ENCODE measurements around the gene BMP8A. TPM values are rescaled to one million over a fixed set of nuclear protein-coding genes. Genes with fewer than 3 reads are reported as not detected.

BMP8A gene
- total and polyA plus RNA-seq, 2 of the 8 experiments (the other 6 are each of a cell fraction or from before 2014, with no cell fraction given): 0.38 to 0.43 TPM

DNA sequence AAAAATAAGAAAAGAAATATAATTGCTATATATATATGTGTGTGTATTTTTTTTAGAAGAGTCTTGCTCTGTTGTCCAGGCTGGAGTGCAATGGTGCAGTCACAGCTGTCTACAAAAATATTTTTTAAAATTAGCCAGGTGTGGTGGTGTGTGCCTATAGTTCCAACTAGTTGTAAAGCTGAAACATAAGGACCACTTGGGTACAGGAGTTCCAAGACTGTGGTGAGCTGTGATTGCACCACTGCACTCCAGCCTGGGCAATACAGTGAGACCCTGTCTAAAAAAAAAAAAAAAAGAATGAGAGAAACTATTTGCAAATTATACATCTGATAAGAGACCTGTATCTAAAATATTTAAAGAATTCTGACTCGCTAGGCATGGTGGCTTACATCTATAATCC lies 42.0 kb downstream of the BMP8A start:
- no peaks in the 10 kb centered on the region for H4K20me1 ChIP-seq (replicated peaks in 1 of 2; ENCODE audit: control insufficient read depth in 1 of 2, insufficient read depth in 2 of 2, low read length in 2 of 2)
- H3K9me3 ChIP-seq (ENCODE audit: insufficient read depth in 2 of 2, low read depth in 1 of 2, low read length in 1 of 2): no peaks in the 10 kb centered on the region
- no peak overlapping the region for H4K91ac ChIP-seq (replicated peaks; ENCODE audit: insufficient read length, low read length)
- no peak overlapping the region for H3K23ac ChIP-seq (ENCODE audit: insufficient read length)
- no peak overlapping the region for H3K4ac ChIP-seq (replicated peaks; ENCODE audit: insufficient read length, low read depth, low read length)
- H3K36me3 ChIP-seq (ENCODE audit: control insufficient read depth in 2 of 4, insufficient read depth in 4 of 4, low read length in 3 of 4): peaks cover 0 to 3% (median 0%) of the 10 kb centered on the region in 4 experiments; a peak in 1 of 8 replicates
- no peaks in the 10 kb centered on the region for H3K27me3 ChIP-seq (replicated peaks in 1 of 4; ENCODE audit: control insufficient read depth in 3 of 4, extremely low read depth in 1 of 4, insufficient read depth in 3 of 4, low read length in 3 of 4)
- H2AK5ac ChIP-seq (ENCODE audit: low read depth, low read length): no peak overlapping the region
- H3K4me3 ChIP-seq (ENCODE audit: extremely low read depth in 1 of 4, insufficient read depth in 2 of 4, low read depth in 3 of 4, low read length in 4 of 4): no peak overlapping the region
- no peaks in the 10 kb centered on the region for H3K79me1 ChIP-seq (ENCODE audit: low read depth, low read length)
- no peak overlapping the region for H3K27ac ChIP-seq (ENCODE audit: low read depth, low read length)
- FAIRE-seq: no peak
- H2BK20ac ChIP-seq (ENCODE audit: low read length): no peak overlapping the region
- no peak overlapping the region for H2BK5ac ChIP-seq (ENCODE audit: low read depth, low read length)
- no peak overlapping the region for H4K5ac ChIP-seq (ENCODE audit: insufficient read length, low read depth, low read length)
- no peak overlapping the region for H2BK12ac ChIP-seq (ENCODE audit: low read depth, low read length)
- H3K23me2 ChIP-seq (ENCODE audit: low read depth, low read length): no peaks in the 10 kb centered on the region
- no peak overlapping the region for H3K14ac ChIP-seq (ENCODE audit: insufficient read length)
- ChIA-PET POLR2A (ENCODE audit: partially characterized antibody) (interaction anchor here (1.3 kb wide), 1 partner anchor 39 kb away, joined by 3 read pairs; no protein-coding TSS in a partner anchor), CTCF (ENCODE audit: partially characterized antibody) (no interaction called here)
- no peak overlapping the region for H2BK15ac ChIP-seq (ENCODE audit: low read length)
- no peak overlapping the region for H2BK120ac ChIP-seq (replicated peaks; ENCODE audit: low read depth, low read length)
- 100% methylated on average over 1 of the region's 1 CpG; no CpG with 5 or more reads in 1 of the 2 experiments for WGBS, 2 experiments (ENCODE audit: extremely low coverage in 1 of 2, insufficient coverage in 1 of 2, insufficient read length in 1 of 2, insufficient replicate concordance in 2 of 2, low coverage in 1 of 2, low lambda C conversion rate in 2 of 2, missing lambda C conversion rate in 1 of 2)
- no peaks in the 10 kb centered on the region for H3K4me1 ChIP-seq (replicated peaks in 1 of 4; ENCODE audit: control insufficient read depth in 3 of 4, insufficient read depth in 4 of 4, low read length in 3 of 4)
- H4K8ac ChIP-seq (ENCODE audit: extremely low read depth, insufficient read depth, low read length): no peak overlapping the region
- H3K56ac ChIP-seq (replicated peaks; ENCODE audit: insufficient read length, low read depth, low read length): no peak overlapping the region
- TF ChIP-seq HDAC2 (IDR thresholded peaks at IDR 0.05; ENCODE audit: borderline replicate concordance in 1 of 2, low read depth in 2 of 2, low read length in 2 of 2) (no peak), YY1 (IDR thresholded peaks at IDR 0.05; ENCODE audit: low read depth, low read length) (no peak), SIRT6 (IDR thresholded peaks at IDR 0.05; ENCODE audit: low read length) (no peak), EGR1 (IDR thresholded peaks at IDR 0.05; ENCODE audit: borderline replicate concordance, low read depth, low read length) (no peak), EP300 (IDR thresholded peaks at IDR 0.05; ENCODE audit: borderline replicate concordance in 1 of 2, low read depth in 2 of 2, low read length in 2 of 2) (no peak), NRF1 (IDR thresholded peaks at IDR 0.05; ENCODE audit: low read depth, low read length) (no peak), TBP (IDR thresholded peaks at IDR 0.05; ENCODE audit: low read depth, low read length) (no peak), GABPA (IDR thresholded peaks at IDR 0.05; ENCODE audit: borderline replicate concordance, insufficient read depth, low read length) (no peak), SAP30 (IDR thresholded peaks at IDR 0.05; ENCODE audit: insufficient read depth, insufficient replicate concordance, low read length) (no peak), RFX5 (IDR thresholded peaks at IDR 0.05; ENCODE audit: borderline replicate concordance, low read depth, low read length) (no peak), JUND (IDR thresholded peaks at IDR 0.05; ENCODE audit: low read length) (no peak), CHD1 (IDR thresholded peaks at IDR 0.05; ENCODE audit: low read depth, low read length) (no peak), HDAC6 (IDR thresholded peaks at IDR 0.05; ENCODE audit: low read depth, low read length) (no peak), GTF2F1 (IDR thresholded peaks at IDR 0.05; ENCODE audit: borderline replicate concordance, low read depth, low read length) (no peak)
- TF ChIP-seq, protein P1, sequence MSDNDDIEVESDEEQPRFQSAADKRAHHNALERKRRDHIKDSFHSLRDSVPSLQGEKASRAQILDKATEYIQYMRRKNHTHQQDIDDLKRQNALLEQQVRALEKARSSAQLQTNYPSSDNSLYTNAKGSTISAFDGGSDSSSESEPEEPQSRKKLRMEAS (IDR thresholded peaks at IDR 0.05): no peak
- no peak for DNase-seq (ENCODE audit: low read depth in 1 of 2, low spot score in 2 of 2)
- H3K9ac ChIP-seq (replicated peaks in 1 of 4; ENCODE audit: extremely low read depth in 1 of 4, low read depth in 3 of 4, low read length in 3 of 4): no peak overlapping the region
- H3K18ac ChIP-seq (ENCODE audit: extremely low read depth, low read length): no peak overlapping the region
- H3K4me2 ChIP-seq (ENCODE audit: insufficient read depth in 1 of 2, low read depth in 2 of 2, low read length in 2 of 2): no peak overlapping the region
- no peaks in the 10 kb centered on the region for H3K79me2 ChIP-seq (ENCODE audit: control insufficient read depth in 1 of 2, insufficient read depth in 2 of 2, low read length in 2 of 2)
- no peak overlapping the region for H2AFZ ChIP-seq (ENCODE audit: low read length)

Data from H1 (cell line).